CD8-positive, alpha-beta memory T cell (primary cell): Measurements from ENCODE around the gene SLC4A5. TPM values are rescaled to one million over a fixed set of nuclear protein-coding genes. Genes with fewer than 3 reads are reported as not detected.
A peak's percentile ranks its signal among the peaks of the same experiment; 100 is the strongest.

ENCODE experiments used
- CTCF ChIA-PET: fragments of 350-600 bp; sonication (Branson Sonifier 250); formaldehyde crosslinking; loops from one replicate; lab custom pipeline; 2021; ENCODE audit warnings: antibody characterized with exemption; lab: Charles Lee
- POLR2A ChIA-PET: fragments of 350-600 bp; sonication (Branson Sonifier 250); formaldehyde crosslinking; loops from one replicate; lab custom pipeline; 2021; ENCODE audit warnings: antibody characterized with exemption; lab: Charles Lee
- DNase-seq, 5 donors: peaks; one replicate each; pipeline versions ENCODE4 v3.0.0 to v3.0.0-alpha.2; 2020 to 2022; ENCODE audit warnings: mixed read lengths in 1 of 5
- H3K27ac ChIP-seq: one replicate; pipeline ENCODE4 v1.7.0; 2013; ENCODE audit warnings: low read depth, mild to moderate bottlenecking, low read length, moderate library complexity
- H3K27me3 ChIP-seq: 2 replicates; pipeline ENCODE4 v1.7.0; 2013; ENCODE audit warnings: low read length, mild to moderate bottlenecking; ENCODE audit not compliant: insufficient read depth, poor library complexity, severe bottlenecking
- H3K36me3 ChIP-seq: 2 replicates; pipeline ENCODE4 v1.7.0; 2013; ENCODE audit warnings: mild to moderate bottlenecking, low read length, moderate library complexity; ENCODE audit not compliant: insufficient read depth
- H3K4me1 ChIP-seq: 2 replicates; pipeline ENCODE4 v1.7.0; 2013; ENCODE audit warnings: mild to moderate bottlenecking, low read length, moderate library complexity; ENCODE audit not compliant: insufficient read depth
- H3K4me3 ChIP-seq: 2 replicates; pipeline ENCODE4 v1.7.0; 2013; ENCODE audit warnings: mild to moderate bottlenecking, low read length
- H3K9me3 ChIP-seq: 2 replicates; pipeline ENCODE4 v1.7.0; 2013; ENCODE audit warnings: mild to moderate bottlenecking, low read length
- H3K27ac Mint-ChIP-seq, 8 donors: one replicate each; pipeline ENCODE4 v1.8.0; 2020 to 2021; ENCODE audit warnings: mixed read lengths in 8 of 8, mild to moderate bottlenecking in 6 of 8, inconsistent platforms in 3 of 8, moderate library complexity in 3 of 8
- H3K27me3 Mint-ChIP-seq, 2 donors: one replicate each; pipeline ENCODE4 v1.8.0; 2020 to 2021; ENCODE audit warnings: mixed read lengths in 2 of 2, mild to moderate bottlenecking in 1 of 2, moderate library complexity in 1 of 2
- H3K36me3 Mint-ChIP-seq, 3 donors: one replicate each; pipeline ENCODE4 v1.8.0; 2020 to 2021; ENCODE audit warnings: mixed read lengths in 3 of 3, inconsistent platforms in 1 of 3, mild to moderate bottlenecking in 1 of 3
- H3K4me1 Mint-ChIP-seq, 3 donors: one replicate each; pipeline ENCODE4 v1.8.0; 2020 to 2021; ENCODE audit warnings: mixed read lengths in 3 of 3, inconsistent platforms in 1 of 3, mild to moderate bottlenecking in 1 of 3
- H3K4me3 Mint-ChIP-seq, 7 donors: one replicate each; pipeline ENCODE4 v1.8.0; 2020 to 2021; ENCODE audit warnings: mixed read lengths in 7 of 7, mild to moderate bottlenecking in 6 of 7, moderate library complexity in 4 of 7, inconsistent platforms in 2 of 7
- H3K9me3 Mint-ChIP-seq, 5 donors: one replicate each; pipeline ENCODE4 v1.8.0; 2020 to 2022; ENCODE audit warnings: mixed read lengths in 5 of 5, mild to moderate bottlenecking in 3 of 5, moderate library complexity in 2 of 5, inconsistent platforms in 1 of 5
- polyA plus RNA-seq: library from polyadenylated mRNA; unstranded; fragments of 300-500 nt; fragmentation: Illumina TruSeq; gene quantifications from one replicate; pipeline ENCODE4 v1.2.3, GENCODE V29; 2021
- total RNA-seq, 2 experiments: library from RNA; stranded (reverse); gene quantifications; one replicate each; pipeline ENCODE4 v1.2.3, GENCODE V29; 2021

Gene SLC4A5
- total and polyA plus RNA-seq, 3 experiments from 2014 or later, result 0.13 to 1.9 (median 1.8) TPM

DNA sequence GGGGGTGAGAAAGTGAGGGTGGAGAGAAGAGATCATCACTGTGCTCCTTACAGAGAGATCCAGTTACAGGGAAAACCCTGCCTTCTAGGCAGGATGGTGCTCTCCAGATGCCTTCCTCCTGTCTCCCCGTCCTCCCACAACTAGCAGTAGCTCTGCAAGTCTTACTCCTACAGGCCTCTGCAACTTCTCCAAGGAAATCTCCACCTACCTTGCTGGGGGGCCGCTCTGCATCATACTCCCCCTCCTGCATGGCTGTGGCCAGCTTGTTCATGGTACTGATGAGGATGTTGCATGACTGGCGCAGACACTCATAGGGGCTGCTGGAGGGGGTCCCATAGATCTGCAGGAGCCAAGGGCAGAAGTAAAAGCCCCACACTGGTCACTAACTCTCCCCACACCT is 22.8 kb upstream of the SLC4A5 start:
- Histone ChIP-seq H3K36me3 (peaks cover 68% of the 10 kb centered on the region), H3K27me3 (no peaks in the 10 kb centered on the region), H3K4me3 (no peak overlapping the region), H3K9me3 (no peaks in the 10 kb centered on the region), H3K4me1 (no peaks in the 10 kb centered on the region), H3K27ac (no peak overlapping the region)
- Mint-ChIP-seq H3K9me3 (no peaks in the 10 kb centered on the region), H3K36me3 (peaks cover 20 to 99% (median 57%) of the 10 kb centered on the region in 3 donors), H3K27ac (peak overlapping the region in 1 of 8 donors; percentile 56), H3K27me3 (peaks cover 0 to 1% of the 10 kb centered on the region in 2 donors), H3K4me3 (no peak overlapping the region), H3K4me1 (no peaks in the 10 kb centered on the region)
- DNase-seq, result no peak
- CTCF ChIA-PET, result no interaction called here
- POLR2A ChIA-PET, result no interaction called here

DNA sequence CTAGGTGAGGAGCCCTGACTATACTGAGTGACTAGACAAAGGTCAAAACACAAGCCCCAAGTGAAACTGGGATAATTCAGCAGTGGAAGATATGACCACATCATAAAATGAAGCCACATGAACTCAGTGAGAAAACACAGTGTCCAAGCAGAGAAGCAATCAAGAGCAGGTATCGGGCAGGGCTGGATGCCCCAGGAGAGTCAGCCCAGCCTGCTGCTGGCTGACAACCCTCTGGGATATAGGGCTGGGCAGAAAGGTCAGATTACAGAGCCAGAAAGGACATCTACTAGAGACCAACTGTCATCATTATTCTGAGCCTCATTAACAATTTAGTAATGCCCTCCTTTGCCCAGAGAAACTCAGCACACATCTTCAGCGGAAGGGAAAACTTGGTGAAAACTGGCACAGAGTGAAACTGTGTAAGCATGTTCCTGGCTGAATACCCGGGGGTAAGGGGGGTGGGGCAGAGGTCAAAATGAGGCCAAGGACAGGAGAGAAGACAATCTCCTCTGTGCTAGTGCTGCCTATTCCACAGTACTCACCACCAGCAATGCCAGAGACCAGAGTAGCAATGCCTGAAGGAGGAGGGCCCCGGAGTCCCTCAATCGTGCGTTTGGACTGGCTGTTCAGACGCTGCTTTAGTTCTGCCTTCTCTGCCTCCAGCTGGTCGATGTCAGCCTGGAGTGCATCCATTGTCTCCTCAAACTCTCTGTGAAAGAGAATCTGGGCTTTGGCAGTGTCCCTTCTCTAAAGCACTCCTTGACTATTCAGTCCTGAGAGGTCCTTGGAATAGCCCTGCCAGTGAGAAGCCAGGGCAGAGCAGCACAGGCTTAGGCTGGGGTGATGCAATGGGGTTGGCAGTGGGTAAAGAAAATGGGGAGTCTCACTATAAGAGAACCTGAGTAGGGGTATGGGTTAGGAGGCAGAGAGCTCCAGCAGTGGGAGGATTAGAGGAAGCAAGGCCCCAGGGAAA is 21.6 kb upstream of the SLC4A5 start:
- Mint-ChIP-seq H3K36me3 (peaks cover 13 to 99% (median 58%) of the 10 kb centered on the region in 3 donors), H3K27ac (peak overlapping the region in 2 of 8 donors; percentile 56 to 64), H3K4me3 (no peak overlapping the region), H3K9me3 (no peaks in the 10 kb centered on the region), H3K4me1 (no peaks in the 10 kb centered on the region), H3K27me3 (no peaks in the 10 kb centered on the region)
- POLR2A ChIA-PET, result no interaction called here
- no peaks in the 10 kb centered on the region for H3K4me1 ChIP-seq
- CTCF ChIA-PET, result no interaction called here
- H3K27me3 ChIP-seq, result no peaks in the 10 kb centered on the region
- no peak overlapping the region for H3K4me3 ChIP-seq
- H3K9me3 ChIP-seq, result no peaks in the 10 kb centered on the region
- H3K36me3 ChIP-seq, result peaks cover 63% of the 10 kb centered on the region
- no peak overlapping the region for H3K27ac ChIP-seq
- DNase-seq, result no peak

- Mint-ChIP-seq H3K9me3 (no peaks in the 10 kb centered on the region), H3K27ac (peak overlapping the region in 1 of 8 donors; percentile 72), H3K36me3 (peaks cover 8 to 96% (median 50%) of the 10 kb centered on the region in 3 donors), H3K4me1 (no peaks in the 10 kb centered on the region), H3K27me3 (no peaks in the 10 kb centered on the region), H3K4me3 (no peak overlapping the region)
- Histone ChIP-seq H3K27ac (no peak overlapping the region), H3K4me1 (no peaks in the 10 kb centered on the region), H3K36me3 (peaks cover 40% of the 10 kb centered on the region), H3K9me3 (no peaks in the 10 kb centered on the region), H3K4me3 (no peak overlapping the region), H3K27me3 (no peaks in the 10 kb centered on the region)
- DNase-seq, result no peak
- POLR2A ChIA-PET, result no interaction called here
- CTCF ChIA-PET, result interaction anchor here (1.1 kb wide), 1 partner anchor 26 kb away, joined by 6 read pairs; no protein-coding TSS in a partner anchor
These were observed 18.1 kb upstream of the SLC4A5 start for GRCh38 chr2:74361327-74361726.

GRCh38 chr2:74357627-74358026 is 14.4 kb upstream of the SLC4A5 start:
- ChIA-PET POLR2A (no interaction called here), CTCF (interaction anchor here (1.1 kb wide), 1 partner anchor 22 kb away, joined by 3 read pairs; no protein-coding TSS in a partner anchor)
- Mint-ChIP-seq H3K9me3 (no peaks in the 10 kb centered on the region), H3K4me3 (no peak overlapping the region), H3K27me3 (no peaks in the 10 kb centered on the region), H3K4me1 (no peaks in the 10 kb centered on the region), H3K36me3 (peaks cover 11 to 66% (median 35%) of the 10 kb centered on the region in 3 donors), H3K27ac (peak overlapping the region in 2 of 8 donors; percentile 16 to 33)
- Histone ChIP-seq H3K4me3 (no peak overlapping the region), H3K9me3 (no peaks in the 10 kb centered on the region), H3K4me1 (no peaks in the 10 kb centered on the region), H3K36me3 (peaks cover 15% of the 10 kb centered on the region), H3K27ac (no peak overlapping the region), H3K27me3 (no peaks in the 10 kb centered on the region)
- no peak for DNase-seq

DNA sequence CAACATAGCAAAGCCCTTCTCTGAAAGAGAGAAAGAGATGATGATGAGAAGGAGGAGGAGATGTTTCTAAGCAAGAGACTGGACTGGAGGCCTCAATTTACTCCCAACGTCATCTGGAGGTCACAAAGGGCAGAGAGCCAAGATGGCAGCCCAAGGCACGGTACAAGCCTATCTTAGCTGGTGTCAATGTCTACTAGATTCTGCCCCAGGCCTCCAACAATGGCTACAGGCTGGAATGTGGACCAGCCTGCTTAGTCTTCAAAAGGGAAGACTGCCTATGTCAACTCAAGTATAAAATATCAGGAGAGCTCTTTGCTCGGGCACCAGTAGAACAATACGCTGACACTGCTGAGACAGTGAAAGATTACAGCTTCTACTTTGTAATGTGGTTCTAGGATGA is 6.7 kb upstream of the SLC4A5 start:
- no peaks in the 10 kb centered on the region for H3K27me3 Mint-ChIP-seq
- Histone ChIP-seq H3K4me3 (no peak overlapping the region), H3K9me3 (no peaks in the 10 kb centered on the region), H3K36me3 (no peaks in the 10 kb centered on the region), H3K27ac (no peak overlapping the region), H3K4me1 (no peaks in the 10 kb centered on the region), H3K27me3 (no peaks in the 10 kb centered on the region)
- POLR2A ChIA-PET, result no interaction called here
- no peaks in the 10 kb centered on the region for H3K9me3 Mint-ChIP-seq
- H3K4me1 Mint-ChIP-seq, result no peaks in the 10 kb centered on the region
- peak overlapping the region in 1 of 8 donors; percentile 39 for H3K27ac Mint-ChIP-seq
- DNase-seq, result no peak
- CTCF ChIA-PET, result interaction anchor here (1.3 to 1.7 kb wide), 2 partner anchors 13 to 15 kb away, joined by 3 to 6 read pairs; no protein-coding TSS in a partner anchor
- peaks cover 0 to 5% (median 1%) of the 10 kb centered on the region in 3 donors for H3K36me3 Mint-ChIP-seq
- no peak overlapping the region for H3K4me3 Mint-ChIP-seq

GRCh38 chr2:74347742-74348141 is 4.5 kb upstream of the SLC4A5 start:
- no peak overlapping the region for H3K27ac ChIP-seq
- CTCF ChIA-PET, result no interaction called here

GRCh38 chr2:74347303-74347702 is 4.1 kb upstream of the SLC4A5 start:
- H3K4me1 ChIP-seq, result no peaks in the 10 kb centered on the region
- CTCF ChIA-PET, result no interaction called here
- H3K36me3 ChIP-seq, result no peaks in the 10 kb centered on the region
- H3K4me3 ChIP-seq, result no peak overlapping the region
- DNase-seq, result no peak
- H3K9me3 Mint-ChIP-seq, result no peaks in the 10 kb centered on the region
- H3K27ac ChIP-seq, result no peak overlapping the region
- no peaks in the 10 kb centered on the region for H3K9me3 ChIP-seq
- H3K27ac Mint-ChIP-seq, result no peak overlapping the region
- peaks cover 0 to 2% of the 10 kb centered on the region in 2 donors for H3K27me3 Mint-ChIP-seq
- no peaks in the 10 kb centered on the region for H3K27me3 ChIP-seq
- POLR2A ChIA-PET, result no interaction called here
- H3K4me3 Mint-ChIP-seq, result no peak overlapping the region
- H3K36me3 Mint-ChIP-seq, result peaks cover 0 to 7% (median 1%) of the 10 kb centered on the region in 3 donors
- no peaks in the 10 kb centered on the region for H3K4me1 Mint-ChIP-seq

More at GRCh38 chr2:74347742-74348141, 4.5 kb upstream of the SLC4A5 start:
- Mint-ChIP-seq H3K36me3 (peaks cover 0 to 7% (median 1%) of the 10 kb centered on the region in 3 donors), H3K4me3 (no peak overlapping the region), H3K27me3 (peaks cover 0 to 2% of the 10 kb centered on the region in 2 donors), H3K27ac (no peak overlapping the region), H3K4me1 (no peaks in the 10 kb centered on the region), H3K9me3 (no peaks in the 10 kb centered on the region)
- POLR2A ChIA-PET, result interaction anchor here (0.7 kb wide), 1 partner anchor 15 kb away, joined by 3 read pairs; no protein-coding TSS in a partner anchor
- DNase-seq, result no peak
- no peaks in the 10 kb centered on the region for H3K27me3 ChIP-seq
- no peaks in the 10 kb centered on the region for H3K9me3 ChIP-seq
- H3K4me3 ChIP-seq, result no peak overlapping the region
- no peaks in the 10 kb centered on the region for H3K4me1 ChIP-seq
- H3K36me3 ChIP-seq, result no peaks in the 10 kb centered on the region
